ENCODE results near the gene MT2A. TPM values are rescaled to one million over a fixed set of nuclear protein-coding genes. Genes with fewer than 3 reads are reported as not detected.

MT2A gene
- total and polyA plus RNA-seq, 2 of the 4 experiments (the other 2 are of a cell fraction) = 25.5 to 621 TPM

- BruUV-seq (replicated peaks) = no TSS peak
- Histone ChIP-seq H2AK9ac (replicated peaks; ENCODE audit: low read depth, low read length, poor library complexity) (no peak overlapping the region), H3K36me3 (ENCODE audit: control insufficient read depth, insufficient read depth, low read length) (no peaks in the 10 kb centered on the region), H2BK120ac (ENCODE audit: low read depth, low read length) (no peak overlapping the region), H3K27me3 (ENCODE audit: control insufficient read depth, insufficient read depth, low read length) (peaks cover 90% of the 10 kb centered on the region), H2AFZ (replicated peaks; ENCODE audit: low read length, poor library complexity) (no peak overlapping the region), H3K9ac (ENCODE audit: low read depth, low read length) (no peak overlapping the region), H3K4me1 (ENCODE audit: control insufficient read depth, insufficient read depth, low read length) (no peaks in the 10 kb centered on the region), H4K5ac (ENCODE audit: low read depth, low read length) (no peak overlapping the region), H3K56ac (ENCODE audit: extremely low read depth, insufficient read depth, low read length) (no peak overlapping the region), H2BK5ac (ENCODE audit: low read depth, low read length, poor library complexity, severe bottlenecking) (no peak overlapping the region), H4K20me1 (ENCODE audit: insufficient read depth, low read length) (no peaks in the 10 kb centered on the region; the same call in 1 of the 2 replicates), H4K91ac (ENCODE audit: insufficient read depth, low read depth, low read length) (no peak overlapping the region), H2BK15ac (ENCODE audit: low read depth, low read length) (no peak overlapping the region), H3K4me3 (ENCODE audit: insufficient read depth, low read depth, low read length) (no peak overlapping the region), H3K27ac (ENCODE audit: insufficient read depth, low read length) (no peak overlapping the region), H3K79me1 (ENCODE audit: low read depth in 1 of 2, low read length in 2 of 2) (no peaks in the 10 kb centered on the region), H3K18ac (ENCODE audit: low read depth, low read length) (no peak overlapping the region), H3K9me1 (ENCODE audit: insufficient read depth, low read length) (0 out of 2 replicates have a peak, but pooled peaks cover 3% of the 10 kb centered on the region), H3K23ac (ENCODE audit: low read depth, low read length) (no peak overlapping the region), H4K8ac (ENCODE audit: low read depth in 2 of 2, low read length in 2 of 2) (no peak overlapping the region), H3K9me3 (ENCODE audit: control insufficient read depth, insufficient read depth, low read length) (0 out of 2 replicates have a peak, but pooled peaks cover 2% of the 10 kb centered on the region), H3K4ac (ENCODE audit: low read depth, low read length) (no peak overlapping the region), H3K4me2 (ENCODE audit: low read depth, low read length) (no peak overlapping the region), H3K14ac (replicated peaks; ENCODE audit: low read depth, low read length) (no peak overlapping the region), H2BK20ac (ENCODE audit: low read depth, low read length) (no peak overlapping the region), H2AK5ac (ENCODE audit: low read depth, low read length) (no peak overlapping the region)
- ATAC-seq (ENCODE audit: low read depth) (no peak), DNase-seq (no peak)
- WGBS, 2 experiments (ENCODE audit: extremely low coverage in 2 of 2, insufficient read length in 1 of 2) = 13% methylated on average over 14 of the region's 33 CpGs; no CpG with 5 or more reads in 1 of the 2 experiments
- in situ Hi-C loops (cut with MboI; ENCODE audit: low sequenced_read_pairs) = no loop called here
- intact Hi-C loops (cut with micrococcal nuclease) = no loop called here
- POLR2A ChIA-PET (ENCODE audit: unreplicated experiment) = no interaction called here
- dilution Hi-C loops (cut with HindIII; ENCODE audit: low sequenced_read_pairs, unreplicated experiment) = no loop called here
- CTCF ChIA-PET = no interaction called here
- TF ChIP-seq CEBPB (IDR thresholded peaks at IDR 0.05; ENCODE audit: low read depth, low read length) (no peak), MXI1 (IDR thresholded peaks at IDR 0.05; ENCODE audit: borderline replicate concordance, low read depth, low read length) (no peak), RAD21 (IDR thresholded peaks at IDR 0.05; ENCODE audit: low read length) (no peak), BHLHE40 (IDR thresholded peaks at IDR 0.05; ENCODE audit: low read depth, low read length) (no peak), MAFK (IDR thresholded peaks at IDR 0.05; ENCODE audit: low read depth, low read length) (no peak), RFX5 (IDR thresholded peaks at IDR 0.05; ENCODE audit: low read depth, low read length) (no peak), POLR2A (IDR thresholded peaks at IDR 0.05; ENCODE audit: low read depth, low read length) (no peak), CHD1 (IDR thresholded peaks at IDR 0.05; ENCODE audit: low read depth, low read length) (no peak), RCOR1 (IDR thresholded peaks at IDR 0.05; ENCODE audit: insufficient replicate concordance, low read length) (no peak), SMC3 (IDR thresholded peaks at IDR 0.05; ENCODE audit: low read depth, low read length) (no peak), USF2 (IDR thresholded peaks at IDR 0.05; ENCODE audit: low read depth, low read length) (no peak)
- TF ChIP-seq, protein P1, sequence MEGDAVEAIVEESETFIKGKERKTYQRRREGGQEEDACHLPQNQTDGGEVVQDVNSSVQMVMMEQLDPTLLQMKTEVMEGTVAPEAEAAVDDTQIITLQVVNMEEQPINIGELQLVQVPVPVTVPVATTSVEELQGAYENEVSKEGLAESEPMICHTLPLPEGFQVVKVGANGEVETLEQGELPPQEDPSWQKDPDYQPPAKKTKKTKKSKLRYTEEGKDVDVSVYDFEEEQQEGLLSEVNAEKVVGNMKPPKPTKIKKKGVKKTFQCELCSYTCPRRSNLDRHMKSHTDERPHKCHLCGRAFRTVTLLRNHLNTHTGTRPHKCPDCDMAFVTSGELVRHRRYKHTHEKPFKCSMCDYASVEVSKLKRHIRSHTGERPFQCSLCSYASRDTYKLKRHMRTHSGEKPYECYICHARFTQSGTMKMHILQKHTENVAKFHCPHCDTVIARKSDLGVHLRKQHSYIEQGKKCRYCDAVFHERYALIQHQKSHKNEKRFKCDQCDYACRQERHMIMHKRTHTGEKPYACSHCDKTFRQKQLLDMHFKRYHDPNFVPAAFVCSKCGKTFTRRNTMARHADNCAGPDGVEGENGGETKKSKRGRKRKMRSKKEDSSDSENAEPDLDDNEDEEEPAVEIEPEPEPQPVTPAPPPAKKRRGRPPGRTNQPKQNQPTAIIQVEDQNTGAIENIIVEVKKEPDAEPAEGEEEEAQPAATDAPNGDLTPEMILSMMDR (conservative IDR thresholded peaks at IDR 0.05; ENCODE audit: low read depth, low read length) = no peak
These were observed 39.5 kb downstream of the MT2A start for GRCh38 chr16:56647641-56648431.
